Mesenchymal stem cell (in vitro differentiated cells and primary cell): ENCODE measurements around the gene PPP1R26.
"Not testable (repeated sequence)": the region's sequence is repeated elsewhere in the genome, so short reads cannot be mapped to it uniquely, and the experiment has no call there.

Experiments used
- DNase-seq: peaks from one replicate; pipeline ENCODE4 v3.0.0-alpha.2; 2013
- H2AFZ ChIP-seq: one replicate; pipeline ENCODE4 v1.6.1; 2013; ENCODE audit warnings: low read depth, mild to moderate bottlenecking, control low read depth, inconsistent platforms, low read length, moderate library complexity
- H2AK5ac ChIP-seq: 2 replicates; pipeline ENCODE4 v1.6.1; 2013; ENCODE audit warnings: low read length, moderate library complexity, mild to moderate bottlenecking, inconsistent platforms; ENCODE audit not compliant: severe bottlenecking
- H2BK120ac ChIP-seq: one replicate; pipeline ENCODE4 v1.6.1; 2013; ENCODE audit warnings: low read depth, mild to moderate bottlenecking, inconsistent platforms, low read length, moderate library complexity
- H2BK12ac ChIP-seq, 2 experiments: one replicate each; pipeline ENCODE4 v1.6.1; 2013; ENCODE audit warnings: inconsistent platforms in 2 of 2, low read length in 2 of 2, mild to moderate bottlenecking in 2 of 2, moderate library complexity in 2 of 2, control low read depth in 1 of 2
- H2BK15ac ChIP-seq: one replicate; pipeline ENCODE4 v1.6.1; 2013; ENCODE audit warnings: mild to moderate bottlenecking, low read depth, inconsistent platforms; ENCODE audit not compliant: poor library complexity, severe bottlenecking
- H2BK5ac ChIP-seq: 2 replicates; pipeline ENCODE4 v1.6.1; 2013; ENCODE audit warnings: low read depth, mild to moderate bottlenecking, low read length, control low read depth, inconsistent platforms; ENCODE audit not compliant: poor library complexity, severe bottlenecking
- H3K14ac ChIP-seq, 2 experiments: one replicate each; pipeline ENCODE4 v1.6.1; 2013; ENCODE audit warnings: inconsistent platforms in 2 of 2, low read length in 2 of 2, control low read depth in 1 of 2, mild to moderate bottlenecking in 1 of 2, moderate library complexity in 1 of 2
- H3K18ac ChIP-seq, 2 experiments: one replicate each; pipeline ENCODE4 v1.6.1; 2013; ENCODE audit warnings: inconsistent platforms in 2 of 2, low read length in 2 of 2, control low read depth in 1 of 2, low read depth in 1 of 2, mild to moderate bottlenecking in 1 of 2
- H3K23ac ChIP-seq, 2 experiments: one replicate each; pipeline ENCODE4 v1.6.1; 2013; ENCODE audit warnings: inconsistent platforms in 2 of 2, low read length in 2 of 2, mild to moderate bottlenecking in 2 of 2, moderate library complexity in 2 of 2, control low read depth in 1 of 2
- H3K27ac ChIP-seq: 2 replicates; pipeline ENCODE4 v1.5.1; 2013; ENCODE audit warnings: mild to moderate bottlenecking, moderate library complexity, low read length, control low read depth, inconsistent platforms; ENCODE audit not compliant: poor library complexity, severe bottlenecking
- H3K27me3 ChIP-seq, 2 experiments: 2 replicates each; pipeline versions ENCODE4 v1.6.1 to v1.7.0; 2013; ENCODE audit warnings: low read length in 2 of 2, mild to moderate bottlenecking in 2 of 2, moderate library complexity in 2 of 2, control low read depth in 1 of 2, inconsistent platforms in 1 of 2; ENCODE audit not compliant: control insufficient read depth in 1 of 2, insufficient read depth in 1 of 2
- H3K36me3 ChIP-seq, 2 experiments: 2 replicates each; pipeline versions ENCODE4 v1.6.1 to v1.7.0; 2013; ENCODE audit warnings: low read length in 2 of 2, control low read depth in 1 of 2, inconsistent platforms in 1 of 2, low read depth in 1 of 2, mild to moderate bottlenecking in 1 of 2; ENCODE audit not compliant: insufficient read depth in 2 of 2, control insufficient read depth in 1 of 2
- H3K4ac ChIP-seq, 2 experiments: one replicate each; pipeline ENCODE4 v1.6.1; 2013; ENCODE audit warnings: inconsistent platforms in 2 of 2, low read length in 2 of 2, mild to moderate bottlenecking in 2 of 2, moderate library complexity in 2 of 2, control low read depth in 1 of 2, low read depth in 1 of 2
- H3K4me1 ChIP-seq: 2 replicates; pipeline ENCODE4 v1.6.1; 2013; ENCODE audit warnings: low read depth, low read length, control low read depth; ENCODE audit not compliant: control insufficient read depth, insufficient read depth
- H3K4me2 ChIP-seq: 2 replicates; pipeline ENCODE4 v1.6.1; 2013; ENCODE audit warnings: low read length, mild to moderate bottlenecking, inconsistent platforms; ENCODE audit not compliant: poor library complexity, severe bottlenecking
- H3K4me3 ChIP-seq, 2 experiments: 2 replicates each; pipeline versions ENCODE4 v1.5.1 to v1.7.0; 2013; ENCODE audit warnings: low read length in 2 of 2, mild to moderate bottlenecking in 2 of 2, control low read depth in 1 of 2, low read depth in 1 of 2; ENCODE audit not compliant: insufficient read depth in 1 of 2
- H3K79me1 ChIP-seq: replicated peaks from 2 replicates; pipeline ENCODE4 v1.6.1; 2013; ENCODE audit warnings: mild to moderate bottlenecking, control low read depth, low read length, inconsistent platforms; ENCODE audit not compliant: poor library complexity, severe bottlenecking
- H3K9ac ChIP-seq: 2 replicates; pipeline ENCODE4 v1.7.0; 2013; ENCODE audit warnings: mild to moderate bottlenecking, low read length, moderate library complexity
- H3K9me3 ChIP-seq: 2 replicates; pipeline ENCODE4 v1.7.0; 2013; ENCODE audit warnings: mild to moderate bottlenecking, low read length; ENCODE audit not compliant: control insufficient read depth
- H4K8ac ChIP-seq: one replicate; pipeline ENCODE4 v1.6.1; 2013; ENCODE audit warnings: inconsistent platforms, mild to moderate bottlenecking, low read length, moderate library complexity
- H4K91ac ChIP-seq: one replicate; pipeline ENCODE4 v1.6.1; 2013; ENCODE audit warnings: mild to moderate bottlenecking, low read length, inconsistent platforms
- WGBS: methylation state at CpG from one replicate; pipeline ENCODE4 v1.1.7; 2013; ENCODE audit warnings: mixed read lengths; 5-methylcytosine and 5-hydroxymethylcytosine counted together

The PPP1R26 gene

GRCh38 chr9:135513906-135514305, 34.3 kb downstream of the PPP1R26 start:
- H3K4me3 ChIP-seq, H4K8ac ChIP-seq, H3K4me1 ChIP-seq, H4K91ac ChIP-seq, H3K23ac ChIP-seq, H3K9me3 ChIP-seq, H3K79me1 ChIP-seq, H3K14ac ChIP-seq, H2BK5ac ChIP-seq, H2AFZ ChIP-seq, H2AK5ac ChIP-seq, H3K4ac ChIP-seq, H3K9ac ChIP-seq, H3K27ac ChIP-seq, H3K36me3 ChIP-seq, H2BK120ac ChIP-seq, H2BK15ac ChIP-seq, H3K4me2 ChIP-seq, H3K18ac ChIP-seq, DNase-seq, H2BK12ac ChIP-seq: not testable (repeated sequence)
- WGBS: 98% methylated on average over 7 of the region's 9 CpGs
- peaks cover 0 to 35% of the 10 kb centered on the region in 2 experiments for H3K27me3 ChIP-seq

GRCh38 chr9:135514342-135515082, 34.9 kb downstream of the PPP1R26 start:
- Histone ChIP-seq H3K27me3 (peaks cover 0 to 38% of the 10 kb centered on the region in 2 experiments), H3K9ac (no peak overlapping the region), H2AK5ac (no peak overlapping the region), H3K36me3 (no peaks in the 10 kb centered on the region), H2BK15ac (no peak overlapping the region), H3K4me3 (no peak overlapping the region), H3K14ac (no peak overlapping the region), H4K91ac (no peak overlapping the region), H2AFZ (no peak overlapping the region), H3K79me1 (no peaks in the 10 kb centered on the region), H4K8ac (no peak overlapping the region), H2BK12ac (no peak overlapping the region), H2BK5ac (no peak overlapping the region), H3K9me3 (no peaks in the 10 kb centered on the region), H2BK120ac (no peak overlapping the region), H3K4me2 (no peak overlapping the region), H3K23ac (no peak overlapping the region), H3K18ac (no peak overlapping the region), H3K4me1 (no peaks in the 10 kb centered on the region), H3K27ac (no peak overlapping the region), H3K4ac (no peak overlapping the region)
- 87% methylated on average over 12 of the region's 17 CpGs for WGBS
- DNase-seq: no peak

GRCh38 chr9:135515083-135515951, 35.7 kb downstream of the PPP1R26 start:
- H3K4me3 ChIP-seq: no peak overlapping the region
- no peak overlapping the region for H3K4ac ChIP-seq
- WGBS: 95% methylated on average over 31 of the region's 31 CpGs
- no peak overlapping the region for H2AFZ ChIP-seq
- H2AK5ac ChIP-seq: no peak overlapping the region
- H3K23ac ChIP-seq: no peak overlapping the region
- no peak overlapping the region for H3K27ac ChIP-seq
- H3K79me1 ChIP-seq: no peaks in the 10 kb centered on the region
- no peak overlapping the region for H4K91ac ChIP-seq
- no peaks in the 10 kb centered on the region for H3K4me1 ChIP-seq
- no peak overlapping the region for H4K8ac ChIP-seq
- H3K4me2 ChIP-seq: no peak overlapping the region
- H2BK12ac ChIP-seq: no peak overlapping the region
- H3K18ac ChIP-seq: no peak overlapping the region
- no peak overlapping the region for H2BK15ac ChIP-seq
- H3K9ac ChIP-seq: no peak overlapping the region
- no peak overlapping the region for H3K14ac ChIP-seq
- peaks cover 0 to 40% of the 10 kb centered on the region in 2 experiments for H3K27me3 ChIP-seq
- H2BK5ac ChIP-seq: no peak overlapping the region
- H3K36me3 ChIP-seq: no peaks in the 10 kb centered on the region
- H2BK120ac ChIP-seq: no peak overlapping the region
- DNase-seq: no peak
- no peaks in the 10 kb centered on the region for H3K9me3 ChIP-seq

GRCh38 chr9:135516132-135516860, 36.7 kb downstream of the PPP1R26 start:
- no peak overlapping the region for H2BK15ac ChIP-seq
- H3K23ac ChIP-seq: no peak overlapping the region
- no peak overlapping the region for H3K14ac ChIP-seq
- H2BK12ac ChIP-seq: no peak overlapping the region
- H4K91ac ChIP-seq: no peak overlapping the region
- H3K4ac ChIP-seq: no peak overlapping the region
- no peak overlapping the region for H3K4me3 ChIP-seq
- H3K9ac ChIP-seq: no peak overlapping the region
- H3K4me1 ChIP-seq: no peaks in the 10 kb centered on the region
- H3K27me3 ChIP-seq: peaks cover 6 to 47% of the 10 kb centered on the region in 2 experiments
- 86% methylated on average over 25 of the region's 25 CpGs for WGBS
- no peak overlapping the region for H2BK120ac ChIP-seq
- H4K8ac ChIP-seq: no peak overlapping the region
- H2BK5ac ChIP-seq: no peak overlapping the region
- H2AK5ac ChIP-seq: no peak overlapping the region
- H3K36me3 ChIP-seq: no peaks in the 10 kb centered on the region
- H3K27ac ChIP-seq: no peak overlapping the region
- DNase-seq: no peak
- H3K79me1 ChIP-seq: no peaks in the 10 kb centered on the region
- H3K4me2 ChIP-seq: no peak overlapping the region
- H3K18ac ChIP-seq: no peak overlapping the region
- H2AFZ ChIP-seq: no peak overlapping the region
- no peaks in the 10 kb centered on the region for H3K9me3 ChIP-seq
